HG02943 (cell line): ENCODE data around the gene DOHH.

ENCODE experiments used
- ATAC-seq: cut with Tn5 transposase; IDR thresholded peaks from one replicate; pipeline ENCODE4 v1.9.1; 2021; ENCODE audit warnings: mild to moderate bottlenecking, low read depth, moderate library complexity; ENCODE audit not compliant: unreplicated experiment

Gene DOHH, protein sequence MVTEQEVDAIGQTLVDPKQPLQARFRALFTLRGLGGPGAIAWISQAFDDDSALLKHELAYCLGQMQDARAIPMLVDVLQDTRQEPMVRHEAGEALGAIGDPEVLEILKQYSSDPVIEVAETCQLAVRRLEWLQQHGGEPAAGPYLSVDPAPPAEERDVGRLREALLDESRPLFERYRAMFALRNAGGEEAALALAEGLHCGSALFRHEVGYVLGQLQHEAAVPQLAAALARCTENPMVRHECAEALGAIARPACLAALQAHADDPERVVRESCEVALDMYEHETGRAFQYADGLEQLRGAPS

DNA sequence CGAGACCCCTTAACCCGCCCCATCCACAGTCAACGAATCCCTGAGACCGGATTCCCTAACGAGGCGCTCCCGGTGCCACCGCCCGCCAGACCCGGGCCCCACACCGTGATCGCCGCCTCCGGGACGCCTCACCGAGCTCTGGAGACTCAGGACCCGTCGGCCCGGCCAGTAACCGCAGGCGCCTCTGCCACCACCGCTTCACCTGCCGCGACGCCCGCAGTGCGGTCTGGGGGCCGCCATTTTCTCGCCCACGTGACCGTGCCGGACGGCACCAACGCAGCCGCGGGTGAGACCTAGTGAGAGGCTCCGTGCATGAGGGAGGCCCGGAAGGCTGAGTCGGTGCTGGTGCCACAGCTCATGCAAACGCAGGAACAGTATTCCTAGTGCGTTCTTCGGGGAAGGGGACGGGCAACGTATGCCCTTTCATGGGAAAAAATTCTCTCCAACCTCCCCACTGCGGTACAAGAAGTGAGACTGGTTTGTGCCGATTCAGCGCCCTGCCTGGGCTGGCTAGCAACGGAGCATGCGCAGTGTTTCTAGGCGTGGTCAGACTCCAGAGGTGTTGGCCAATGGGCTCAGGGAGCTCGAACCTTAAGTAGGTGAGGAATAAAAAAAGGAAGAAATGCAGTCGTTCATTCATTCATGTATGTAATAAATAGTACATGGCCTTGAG lies at the start of gene DOHH:
Gene DOHH (minus strand): TSS at position 246 of the 673 bp plus-strand sequence. CDS start 3,860 bp downstream, outside the sequence.
- peak; percentile 75 for ATAC-seq

DNA sequence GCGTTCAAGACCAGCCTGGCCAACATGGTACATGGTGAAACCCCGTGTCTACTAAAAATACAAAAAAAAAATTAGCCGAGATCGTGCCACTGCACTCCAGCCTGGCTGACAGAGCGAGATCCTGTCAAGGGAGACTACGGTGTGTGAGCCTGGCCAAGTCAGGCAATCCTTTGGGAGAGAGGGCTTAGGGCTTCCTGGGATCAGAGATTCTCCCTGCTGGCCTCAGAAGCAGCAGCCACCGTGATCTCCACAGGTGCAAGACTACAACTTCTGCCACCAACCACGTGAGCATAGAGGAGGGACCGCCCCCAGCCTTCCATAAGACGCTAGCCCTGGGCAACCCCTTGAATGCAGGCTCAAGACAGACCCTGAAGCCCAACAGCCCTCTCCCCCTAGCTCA lies 49.3 kb upstream of the DOHH start:
- ATAC-seq: no peak

DNA sequence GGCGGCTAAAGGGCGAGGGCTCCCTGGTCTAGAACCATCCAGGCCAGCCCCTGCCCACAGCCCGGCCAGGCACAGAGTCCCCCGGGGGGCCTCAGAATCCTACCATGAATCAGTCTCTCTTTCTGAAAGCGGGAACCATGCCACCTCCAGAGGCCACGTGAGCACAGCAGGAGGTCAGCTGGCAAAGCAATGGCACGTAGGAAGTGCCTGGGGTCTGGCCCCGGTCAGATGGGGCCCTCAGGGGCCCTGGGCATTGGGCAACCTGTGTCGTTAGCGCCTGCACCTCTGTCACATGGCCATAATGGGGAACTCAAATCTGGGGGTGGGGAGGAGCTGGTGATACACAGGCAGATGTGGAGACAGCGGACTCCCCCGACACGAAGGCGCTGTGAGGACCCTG lies 48.1 kb upstream of the DOHH start:
- no peak for ATAC-seq

DNA sequence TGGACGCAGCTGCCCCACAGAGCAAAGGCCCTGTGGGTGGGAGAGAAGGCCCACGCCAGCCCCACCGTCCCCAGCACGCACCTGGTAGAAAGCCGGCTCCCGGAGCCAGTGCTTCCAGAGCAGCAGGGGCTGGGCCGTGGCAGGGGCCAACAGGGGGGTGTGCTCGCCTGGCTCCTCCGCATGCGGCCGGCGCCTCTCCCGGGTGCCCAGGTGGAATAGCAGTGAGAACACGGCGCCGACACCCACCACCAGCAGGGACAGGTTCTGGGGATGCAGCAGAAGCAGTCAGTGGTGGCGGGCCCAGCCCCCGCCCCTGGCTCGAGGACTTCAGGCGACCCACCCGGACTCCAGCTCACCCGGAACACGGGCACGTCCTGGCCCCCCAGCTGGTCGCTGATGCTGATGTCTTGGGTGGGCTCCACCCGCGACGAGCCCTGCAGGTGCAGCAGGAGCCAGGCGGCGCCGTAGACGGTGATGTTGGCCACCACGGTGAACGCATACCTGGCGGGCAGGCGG lies 47.4 kb upstream of the DOHH start:
- ATAC-seq: no peak

DNA sequence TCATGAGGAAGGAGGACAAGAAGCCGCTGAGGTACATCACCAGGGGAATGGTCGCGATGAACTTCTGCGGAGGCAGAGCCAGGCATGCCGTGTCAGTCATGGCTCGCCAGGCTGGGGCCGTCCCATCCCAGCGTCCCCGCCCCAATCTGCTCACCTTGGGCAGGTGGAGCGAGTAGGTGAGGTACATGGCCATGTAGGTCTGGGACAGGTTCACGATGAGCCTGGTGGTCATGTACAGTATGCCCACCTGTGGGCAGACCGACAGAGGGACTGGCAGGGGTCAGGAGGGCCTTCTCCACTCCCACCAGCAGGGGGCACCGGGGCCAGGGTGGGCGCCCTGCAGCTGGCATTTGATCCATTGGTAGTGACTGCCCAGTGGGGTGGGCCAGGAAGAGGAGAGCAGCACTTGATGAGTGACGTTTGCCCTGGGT lies 46.8 kb upstream of the DOHH start:
- no peak for ATAC-seq

DNA sequence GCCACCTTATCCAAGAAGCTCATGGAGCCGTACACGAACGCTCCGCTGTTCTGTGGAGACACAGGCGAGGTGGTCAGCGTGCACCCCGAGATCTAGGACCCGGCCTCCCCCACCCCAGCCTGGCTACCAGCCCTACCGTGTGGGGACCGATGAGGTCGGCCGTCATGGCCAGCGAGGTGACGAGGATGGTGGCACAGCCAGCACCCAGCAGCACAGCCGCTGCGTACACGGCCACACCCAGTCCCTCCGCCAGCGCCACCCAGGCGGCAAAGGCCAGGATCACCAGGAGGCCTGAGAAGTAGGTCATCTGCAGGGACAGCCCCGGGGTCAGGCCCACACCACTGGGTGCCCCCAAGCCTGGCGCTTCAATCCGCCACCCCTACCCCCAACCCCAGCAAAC lies 45.6 kb upstream of the DOHH start:
- no peak for ATAC-seq

DNA sequence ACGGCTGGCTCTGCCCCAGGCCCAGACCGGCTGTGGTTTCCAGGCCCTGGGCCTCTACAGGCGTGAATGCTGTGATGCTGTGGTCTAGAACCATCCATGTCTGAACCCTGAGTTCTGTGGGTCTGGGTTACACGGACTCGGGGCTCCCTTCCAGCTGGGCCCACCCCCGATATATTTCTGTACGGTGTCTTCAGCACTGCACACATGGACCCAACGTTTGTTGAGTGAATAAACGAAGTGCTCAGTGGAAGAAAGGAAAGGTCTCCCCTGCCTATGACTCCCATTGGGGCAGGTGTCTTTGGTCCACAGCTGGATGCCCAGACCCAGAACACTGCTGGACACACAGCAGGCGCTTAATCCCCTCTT lies 45.2 kb upstream of the DOHH start:
- no peak for ATAC-seq

DNA sequence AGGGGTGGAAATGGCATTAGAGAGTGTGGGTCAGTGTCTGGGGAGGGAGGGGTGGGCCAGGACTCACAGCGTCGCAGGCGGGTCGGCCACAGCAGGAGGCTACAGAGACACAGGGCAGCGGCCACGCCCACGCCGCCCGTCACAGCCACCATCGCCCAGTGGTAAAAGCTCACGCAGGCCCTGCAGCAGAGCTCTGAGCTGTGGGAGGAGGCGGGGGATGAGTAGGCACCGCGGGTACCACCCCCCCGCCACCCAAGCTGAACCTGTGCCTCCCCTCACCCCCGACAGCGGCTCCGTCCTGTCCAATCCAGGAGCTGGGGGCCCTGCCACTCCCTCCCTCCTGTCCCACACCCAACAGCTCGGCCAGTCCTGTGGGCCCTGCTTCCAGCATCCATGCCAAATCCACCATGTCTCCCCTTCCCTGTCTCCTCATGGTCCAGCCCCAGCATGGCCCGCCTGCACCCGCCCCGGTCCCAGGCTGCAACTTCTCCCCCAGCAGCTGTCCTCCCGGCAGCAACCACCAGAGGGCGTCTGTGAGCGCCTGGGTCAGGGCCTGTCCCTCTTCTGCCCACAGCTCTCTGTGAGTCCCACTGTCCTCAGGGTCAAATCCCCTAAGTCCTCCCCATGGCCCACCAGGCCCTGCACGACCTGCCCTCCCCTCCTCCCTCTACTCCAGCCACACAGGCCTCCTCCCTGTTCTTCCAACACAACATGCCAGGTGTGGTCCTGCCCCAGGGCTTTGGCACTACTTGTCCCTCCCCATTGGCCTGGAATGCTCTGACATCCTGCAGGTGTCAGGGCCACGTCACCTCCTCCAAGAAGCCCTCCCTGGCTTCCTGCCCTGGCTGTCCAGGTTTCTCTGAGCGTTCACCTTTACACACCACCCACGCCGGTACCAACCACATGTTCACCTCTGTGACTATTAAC lies 44.5 kb upstream of the DOHH start:
- ATAC-seq: no peak

DNA sequence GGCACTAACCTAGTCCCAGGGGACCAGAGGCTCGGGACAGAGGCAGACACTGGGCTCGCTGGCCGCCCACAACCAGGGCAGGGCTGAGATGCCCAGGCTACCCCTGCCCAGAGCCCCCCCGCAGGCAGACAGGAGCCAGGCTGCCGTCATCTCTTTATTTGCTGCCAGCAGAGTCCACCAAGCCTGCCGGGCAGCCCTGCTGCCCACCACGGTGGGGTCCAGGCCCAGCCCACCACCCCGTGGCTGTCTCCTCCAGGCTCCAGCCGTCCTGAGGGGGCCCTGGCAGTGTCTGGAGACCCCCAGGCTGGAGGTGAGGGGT lies 43.5 kb upstream of the DOHH start:
- ATAC-seq: no peak

DNA sequence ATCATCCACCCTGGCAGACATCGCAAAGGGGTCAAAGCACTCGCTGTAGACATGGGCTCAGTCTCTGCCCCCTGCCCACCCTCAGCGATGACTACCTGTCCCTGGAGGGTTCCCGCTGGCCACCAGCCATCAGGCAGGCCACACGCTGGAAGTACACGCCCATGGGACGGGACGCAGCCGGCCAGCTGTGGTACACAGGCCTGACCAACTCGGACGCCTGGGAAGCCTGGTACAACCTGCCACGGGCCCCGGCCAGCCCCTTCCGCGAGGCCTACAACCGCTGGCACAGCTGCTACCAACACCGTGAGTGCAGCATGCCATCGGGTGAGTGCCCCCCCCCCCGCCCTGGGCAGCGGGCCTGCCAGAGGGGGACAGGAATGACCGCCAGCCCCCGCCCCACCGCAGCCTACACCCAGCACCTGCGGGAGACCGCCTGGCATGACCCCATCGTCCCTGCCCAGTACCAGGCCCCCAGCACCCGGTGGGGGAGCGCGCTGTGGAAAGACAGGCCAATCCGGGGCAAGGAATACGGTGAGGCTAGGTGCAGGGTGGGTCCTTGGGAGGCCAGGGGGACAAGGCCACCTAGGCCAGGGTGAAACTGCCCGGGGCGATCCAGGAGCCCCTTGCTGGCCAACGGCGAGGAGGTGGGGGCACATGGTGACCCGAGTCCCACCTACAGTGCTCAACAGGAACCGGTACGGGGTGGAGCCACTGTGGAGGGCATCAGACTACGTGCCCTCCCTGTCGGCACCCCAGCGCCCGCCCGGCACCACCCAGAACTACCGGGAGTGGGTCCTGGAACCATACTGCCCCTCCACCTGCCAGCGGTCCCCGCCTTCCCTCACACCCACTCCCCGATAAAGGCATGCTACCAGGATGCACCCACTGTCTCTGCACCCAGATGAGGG lies 42.9 kb upstream of the DOHH start:
- ATAC-seq: no peak

DNA sequence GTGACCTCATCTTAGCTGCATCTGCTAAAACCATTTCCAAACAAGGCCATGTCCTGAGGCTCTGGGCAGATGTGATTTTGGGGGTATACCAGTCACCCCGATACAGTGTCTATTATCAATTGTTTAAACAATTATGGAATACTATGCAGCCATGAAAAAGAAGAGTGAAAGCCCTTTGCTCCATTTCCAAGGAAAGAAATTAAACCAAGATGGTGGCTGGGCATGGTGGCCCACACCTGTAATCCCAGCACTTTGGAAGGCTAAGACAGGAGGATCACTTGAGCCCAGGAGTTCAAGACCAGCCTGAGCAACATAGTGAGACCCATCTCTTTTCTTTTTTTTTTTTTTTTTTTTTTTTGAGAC lies 39.3 kb upstream of the DOHH start:
- no peak for ATAC-seq

DNA sequence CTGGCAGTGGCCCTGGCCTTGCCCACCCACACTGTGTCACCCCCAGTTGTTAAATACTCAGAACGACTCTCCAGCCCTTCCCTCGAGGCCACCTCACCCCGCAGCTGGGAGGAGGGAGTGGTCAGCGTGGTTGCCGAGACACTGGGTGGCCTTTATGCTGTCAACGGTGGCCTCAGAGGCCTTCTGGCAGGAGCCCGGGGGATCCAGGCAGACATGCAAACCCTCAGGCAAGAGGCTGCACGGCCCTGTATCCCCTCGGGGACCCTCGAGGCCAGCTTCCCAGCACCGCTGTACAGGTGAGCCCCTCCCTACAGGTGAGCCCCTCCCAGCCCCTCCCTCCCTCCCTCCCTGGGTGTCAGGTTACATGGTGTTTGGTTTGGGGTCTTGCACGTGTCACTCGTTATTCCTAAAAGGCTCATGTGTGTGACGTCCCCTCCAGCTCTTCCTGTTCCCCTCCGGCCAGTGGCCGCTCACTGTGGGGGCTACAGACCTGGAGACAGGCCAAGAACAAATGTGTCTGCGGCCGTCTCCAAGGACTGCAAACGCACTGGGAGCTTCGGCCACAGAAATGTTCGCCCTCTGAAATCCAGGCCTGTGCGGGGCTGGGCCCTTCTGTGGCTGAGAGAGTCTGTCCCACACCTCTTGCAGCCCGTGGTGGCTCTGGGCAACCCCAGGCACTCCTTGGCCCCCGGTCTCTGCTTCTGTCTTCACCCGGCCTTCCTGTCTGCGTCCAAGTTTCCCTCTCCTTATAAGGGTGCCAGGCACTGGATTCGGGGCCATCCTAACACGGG lies 38.7 kb upstream of the DOHH start, which contains the start of gene TEKTIP1:
Gene TEKTIP1 (plus strand): TSS at position 210 of the 791 bp plus-strand sequence. CDS start 4 bp downstream, at position 214.
- no peak for ATAC-seq

DNA sequence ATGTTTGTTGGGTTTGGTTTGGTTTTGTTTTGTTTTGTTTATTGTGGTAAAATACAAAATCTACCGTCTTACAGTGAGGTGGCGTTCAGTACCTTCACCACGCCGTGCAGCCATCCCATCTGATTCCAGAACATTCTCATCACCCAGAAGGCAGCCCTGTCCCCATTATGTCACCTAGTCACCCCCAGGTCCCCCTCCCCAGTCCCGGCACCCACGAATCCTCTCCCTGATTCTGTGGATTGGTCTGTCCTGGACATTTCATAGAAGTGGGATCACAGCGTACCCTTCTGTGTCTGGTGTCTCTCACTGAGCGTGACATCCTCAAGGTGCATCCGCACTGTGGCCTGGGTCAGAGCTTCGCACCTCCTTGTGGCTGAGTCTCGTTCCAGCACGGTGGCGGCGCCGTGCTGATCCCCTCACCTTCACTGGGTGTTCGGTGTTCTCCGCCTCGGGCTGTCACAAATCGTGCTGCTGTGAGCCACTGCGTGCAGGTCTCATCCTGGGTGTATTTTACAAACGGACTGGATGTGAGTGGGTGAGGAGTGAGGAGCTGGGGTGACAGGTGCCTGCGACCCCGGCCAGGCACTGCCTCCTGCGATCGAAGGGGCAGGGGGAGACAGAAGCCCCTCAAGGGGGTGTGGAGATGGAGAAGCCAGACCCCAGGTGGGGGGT lies 37.9 kb upstream of the DOHH start:
- no peak for ATAC-seq

DNA sequence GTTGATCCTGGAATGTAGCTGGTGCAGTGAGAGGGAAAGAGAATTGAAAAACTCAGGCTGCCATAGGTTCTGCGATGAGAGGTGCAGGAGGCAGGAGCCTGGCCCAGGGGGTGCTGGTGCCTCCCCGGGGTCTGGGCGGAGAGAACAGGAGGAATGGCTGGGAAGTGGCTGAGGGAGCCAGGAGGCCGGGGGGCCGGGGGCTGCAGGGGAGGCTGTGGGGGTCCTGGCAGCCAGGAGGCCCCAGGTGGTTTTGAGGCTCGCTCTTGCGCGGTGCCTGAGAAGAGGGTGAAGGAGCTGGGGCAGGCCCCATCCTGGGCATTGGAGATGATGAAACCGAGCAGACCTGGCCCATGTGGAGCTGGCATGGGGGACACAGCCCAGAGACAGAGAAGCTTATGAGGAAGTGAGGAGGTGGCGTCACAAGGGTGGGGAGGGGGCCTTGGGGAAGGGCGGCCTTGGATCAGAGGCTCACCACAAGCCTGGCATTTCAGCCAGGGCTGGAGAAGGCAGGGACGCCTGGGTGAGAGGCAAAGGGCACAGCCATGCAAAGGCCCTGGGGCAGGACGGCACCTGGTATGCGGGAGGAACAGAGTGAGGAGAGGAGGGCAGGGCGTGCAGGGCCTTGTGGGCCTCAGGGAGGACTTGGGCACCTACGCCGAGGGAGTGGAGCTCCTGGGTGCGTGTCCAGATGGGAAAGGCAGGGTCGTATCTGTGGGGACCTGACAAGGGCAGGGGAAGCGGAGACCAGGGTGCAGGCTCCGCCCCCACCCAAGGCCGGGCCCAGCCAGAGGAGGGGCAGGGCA lies 37.2 kb upstream of the DOHH start:
- no peak for ATAC-seq

DNA sequence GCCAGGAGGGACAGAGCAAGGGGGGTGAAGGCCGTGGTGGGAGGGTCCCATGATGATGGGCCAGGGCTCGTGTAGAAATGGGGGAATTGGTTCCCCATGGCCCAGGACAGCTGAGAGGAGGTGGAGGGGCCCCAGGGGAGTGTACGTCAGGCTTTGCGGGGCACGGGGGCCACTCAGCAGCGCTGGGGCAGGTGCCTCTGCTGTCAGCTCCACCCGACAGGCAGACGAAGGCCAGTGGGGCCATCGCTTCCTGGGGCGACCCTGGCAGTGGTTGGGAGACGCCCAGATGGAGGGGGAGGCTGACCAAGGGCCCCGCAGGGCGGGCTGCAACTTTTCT lies 36.6 kb upstream of the DOHH start:
- ATAC-seq: no peak

DNA sequence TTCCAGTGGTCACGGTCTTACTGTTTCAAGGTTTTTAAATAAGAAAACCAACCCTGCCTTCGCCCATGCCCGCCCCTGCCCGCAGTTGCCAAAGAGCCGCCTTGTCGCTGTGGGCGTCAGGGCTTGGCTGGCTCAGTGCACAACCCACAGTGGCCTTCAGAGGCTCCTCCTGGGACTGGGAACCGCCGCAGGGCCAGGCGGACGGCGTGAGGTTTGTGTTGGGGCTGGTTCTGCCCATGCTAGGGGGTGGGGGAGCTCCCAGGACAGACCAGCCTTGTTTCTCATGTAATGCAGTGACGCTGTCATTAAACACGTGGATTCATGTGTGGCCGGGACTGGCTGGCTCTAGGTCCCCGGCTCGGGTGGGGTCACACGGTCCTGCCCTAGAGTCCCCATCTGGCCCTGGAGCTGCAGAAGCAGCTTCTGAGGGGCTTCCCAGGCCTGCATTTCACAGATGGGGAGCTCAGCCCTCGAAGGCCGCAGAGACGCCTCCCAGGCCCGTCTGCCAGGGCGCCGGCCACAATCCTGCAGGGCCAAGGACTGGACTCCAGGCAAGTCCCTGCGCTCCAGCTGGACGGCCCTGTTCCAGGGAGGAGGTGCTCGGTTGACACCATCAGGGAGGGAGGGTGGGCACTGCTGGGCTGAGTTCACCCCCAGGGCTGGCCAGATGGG lies 36.1 kb upstream of the DOHH start:
- ATAC-seq: no peak

DNA sequence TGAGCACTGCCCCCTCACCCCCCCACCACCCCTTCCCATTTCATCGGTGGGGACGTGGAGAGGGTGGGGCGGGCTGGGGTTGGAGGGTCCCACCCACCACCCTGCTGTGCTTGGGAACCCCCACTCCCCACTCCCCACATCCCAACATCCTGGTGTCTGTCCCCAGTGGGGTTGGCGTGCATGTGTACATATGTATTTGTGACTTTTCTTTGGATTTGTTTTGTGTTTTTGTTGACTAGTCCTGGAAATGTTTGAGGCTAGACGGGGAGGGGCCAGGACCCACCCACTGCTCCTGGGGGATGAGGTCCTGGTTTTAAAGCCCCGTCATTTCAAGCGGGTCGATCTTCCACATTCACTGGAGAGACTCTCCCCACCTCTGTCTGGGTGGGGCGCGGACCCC lies 35.5 kb upstream of the DOHH start:
- ATAC-seq: no peak

DNA sequence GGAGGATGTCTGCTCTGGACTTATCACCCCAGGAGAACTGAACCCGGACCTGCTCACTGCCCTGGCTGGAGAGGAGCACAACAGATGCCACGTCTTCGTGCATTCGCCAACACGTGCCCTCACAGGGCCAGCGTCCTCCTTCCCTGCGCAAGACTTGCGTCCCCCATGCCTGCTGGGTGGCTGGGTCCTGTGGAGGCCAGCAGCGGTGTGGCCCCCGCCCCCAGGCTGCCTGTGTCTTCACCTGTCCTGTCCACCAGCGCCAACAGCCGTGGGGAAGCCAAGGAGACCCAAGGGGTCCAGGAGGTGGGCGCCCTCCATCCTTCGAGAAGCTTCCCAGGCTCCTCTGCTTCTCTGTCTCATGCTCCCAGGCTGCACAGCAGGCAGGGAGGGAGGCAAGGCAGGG lies 35.1 kb upstream of the DOHH start:
- no peak for ATAC-seq
